ENCODE measurements around the gene CDX4. TPM values are rescaled to one million over a fixed set of nuclear protein-coding genes. Genes with fewer than 3 reads are reported as not detected.

The CDX4 gene
- polyA plus RNA-seq (2013, experiment 1 of 2) = 3.2 TPM
- 4.0 TPM for polyA plus RNA-seq (2013, experiment 2 of 2)

GRCh38 chrX:73446831-73447230 lies at the start of gene CDX4:
TSS of gene CDX4 (plus strand) at chrX:73447053. CDS start at chrX:73447254, 201 bp downstream.
- Histone ChIP-seq H3K27ac (ENCODE audit: low read depth, low read length) (no peak within 1 kb of the TSS), H3K4me3 (ENCODE audit: low read length) (peak within 1 kb of the TSS; percentile 38), H3K27me3 (ENCODE audit: insufficient read depth, low read length) (peaks cover 72% of the 10 kb centered on the region), H3K9ac (ENCODE audit: low read depth, low read length) (no peak within 1 kb of the TSS), H3K4me1 (ENCODE audit: insufficient read depth, low read length) (peaks cover 8% of the 10 kb centered on the region; the same call in 1 of the 2 replicates), H3K9me3 (ENCODE audit: insufficient read depth, low read depth, low read length) (no peaks in the 10 kb centered on the region), H3K36me3 (ENCODE audit: insufficient read depth, low read length) (no peaks in the 10 kb centered on the region)
- 60% methylated on average over 7 of the region's 7 CpGs for WGBS

GRCh38 chrX:73398185-73398914 lies 48.5 kb upstream of the CDX4 start:
- 95% methylated on average over 2 of the region's 2 CpGs for WGBS
- no peaks in the 10 kb centered on the region for H3K4me1 ChIP-seq (ENCODE audit: insufficient read depth, low read length)
- no peaks in the 10 kb centered on the region for H3K27me3 ChIP-seq (ENCODE audit: insufficient read depth, low read length)
- no peak overlapping the region for H3K4me3 ChIP-seq (ENCODE audit: low read length)
- H3K27ac ChIP-seq (ENCODE audit: low read depth, low read length) = no peak overlapping the region
- H3K9me3 ChIP-seq (ENCODE audit: insufficient read depth, low read depth, low read length) = no peaks in the 10 kb centered on the region
- no peaks in the 10 kb centered on the region for H3K36me3 ChIP-seq (ENCODE audit: insufficient read depth, low read length)
- H3K9ac ChIP-seq (ENCODE audit: low read depth, low read length) = no peak overlapping the region

DNA sequence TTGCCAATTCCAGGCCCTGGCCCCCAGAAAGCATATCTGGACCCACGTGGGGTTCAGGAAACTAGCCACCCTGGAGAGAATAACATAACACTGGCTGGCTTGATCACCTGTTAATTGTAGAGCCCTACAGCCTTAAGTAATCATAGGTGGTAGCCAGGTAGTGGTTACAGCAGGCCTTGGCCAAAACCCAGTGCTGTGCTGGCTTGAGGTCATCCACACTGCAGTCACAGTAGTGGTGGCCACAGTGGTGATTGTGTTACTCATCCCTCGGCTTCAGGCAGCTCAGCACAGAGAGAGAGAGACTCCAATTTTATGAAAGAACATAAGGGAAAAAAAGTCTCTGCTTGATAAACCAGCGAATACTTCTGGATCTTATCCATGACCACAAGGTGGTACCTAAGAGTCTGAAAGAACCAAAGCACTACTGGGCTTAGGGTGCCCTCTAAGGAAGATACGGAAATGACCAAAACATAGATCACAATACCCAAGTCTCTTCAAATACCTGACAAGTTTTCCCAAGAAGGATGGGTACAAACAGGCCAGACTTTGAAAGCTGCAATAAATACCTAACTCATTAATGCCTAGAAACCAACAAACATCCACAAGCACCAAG lies 46.6 kb upstream of the CDX4 start:
- no peak overlapping the region for H3K27ac ChIP-seq (ENCODE audit: low read depth, low read length)
- WGBS = 83% methylated on average over 4 of the region's 4 CpGs

DNA sequence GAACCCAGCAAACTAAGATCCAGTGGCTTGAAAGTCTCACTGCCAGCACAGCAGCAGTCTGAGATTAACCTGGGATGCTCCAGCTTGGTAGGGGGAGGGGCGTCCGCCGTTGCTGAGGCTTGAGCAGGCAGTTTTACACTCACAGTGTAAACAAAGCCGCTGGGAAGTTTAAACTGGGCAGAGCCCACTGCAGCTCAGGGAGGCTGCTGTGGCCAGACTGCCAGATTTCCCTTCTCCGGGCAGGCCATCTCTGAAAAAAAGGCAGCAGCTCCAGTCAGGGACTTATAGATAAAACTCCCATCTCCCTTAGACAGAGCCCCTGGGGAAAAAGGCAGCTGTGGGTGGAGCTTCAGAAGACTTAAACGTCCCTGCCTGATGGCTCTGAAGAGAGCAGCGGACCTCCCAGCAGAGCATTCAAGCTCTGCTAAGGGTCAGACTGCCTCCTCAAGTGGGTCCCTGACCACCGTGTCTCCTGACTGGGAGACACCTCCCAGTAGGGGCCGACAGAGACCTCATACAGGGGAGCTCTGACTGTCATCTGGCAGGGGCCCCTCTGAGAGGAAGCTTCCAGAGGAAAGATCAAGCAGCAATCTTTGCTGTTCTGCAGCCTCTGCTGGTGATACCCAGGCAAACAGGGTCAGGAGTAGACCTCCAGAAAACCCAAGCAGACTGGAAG lies 45.1 kb upstream of the CDX4 start:
- WGBS = 26% methylated on average over 9 of the region's 9 CpGs
- H3K4me3 ChIP-seq (ENCODE audit: low read length) = peak overlapping the region; percentile 14; the same call in 1 of the 2 replicates
- H3K4me1 ChIP-seq (ENCODE audit: insufficient read depth, low read length) = no peaks in the 10 kb centered on the region
- no peaks in the 10 kb centered on the region for H3K27me3 ChIP-seq (ENCODE audit: insufficient read depth, low read length)
- no peak overlapping the region for H3K9ac ChIP-seq (ENCODE audit: low read depth, low read length)
- H3K36me3 ChIP-seq (ENCODE audit: insufficient read depth, low read length) = no peaks in the 10 kb centered on the region
- no peak overlapping the region for H3K27ac ChIP-seq (ENCODE audit: low read depth, low read length)
- H3K9me3 ChIP-seq (ENCODE audit: insufficient read depth, low read depth, low read length) = no peaks in the 10 kb centered on the region

More for the DNA sequence above, 46.6 kb upstream of the CDX4 start:
- Histone ChIP-seq H3K27me3 (ENCODE audit: insufficient read depth, low read length) (no peaks in the 10 kb centered on the region), H3K36me3 (ENCODE audit: insufficient read depth, low read length) (no peaks in the 10 kb centered on the region), H3K9ac (ENCODE audit: low read depth, low read length) (no peak overlapping the region), H3K9me3 (ENCODE audit: insufficient read depth, low read depth, low read length) (no peaks in the 10 kb centered on the region), H3K4me3 (ENCODE audit: low read length) (no peak overlapping the region), H3K4me1 (ENCODE audit: insufficient read depth, low read length) (no peaks in the 10 kb centered on the region)

DNA sequence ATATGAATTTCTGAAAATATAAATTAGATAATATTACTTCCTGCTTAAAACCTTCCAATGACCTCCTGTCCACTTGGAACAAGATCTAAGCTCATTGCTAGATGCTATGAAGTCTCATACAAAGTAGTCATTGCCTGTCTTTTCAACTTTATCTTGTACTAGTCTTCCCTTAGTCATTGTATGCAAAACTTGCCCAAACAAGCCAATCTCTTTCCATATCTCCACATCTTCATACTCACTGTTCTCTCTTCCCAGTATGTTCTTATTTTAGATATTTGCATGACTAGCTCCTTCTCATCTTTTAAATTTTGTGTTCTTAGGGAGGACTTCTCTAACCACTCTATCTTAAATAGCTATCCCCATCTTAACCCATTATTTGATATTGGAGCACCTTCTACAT lies 33.9 kb upstream of the CDX4 start:
- no peak overlapping the region for H3K4me3 ChIP-seq (ENCODE audit: low read length)
- no peaks in the 10 kb centered on the region for H3K9me3 ChIP-seq (ENCODE audit: insufficient read depth, low read depth, low read length)
- no peak overlapping the region for H3K9ac ChIP-seq (ENCODE audit: low read depth, low read length)
- no peak overlapping the region for H3K27ac ChIP-seq (ENCODE audit: low read depth, low read length)
- H3K4me1 ChIP-seq (ENCODE audit: insufficient read depth, low read length) = no peaks in the 10 kb centered on the region
- no peaks in the 10 kb centered on the region for H3K27me3 ChIP-seq (ENCODE audit: insufficient read depth, low read length)
- no peaks in the 10 kb centered on the region for H3K36me3 ChIP-seq (ENCODE audit: insufficient read depth, low read length)

GRCh38 chrX:73447311-73447794 lies 500 bp downstream of the CDX4 start:
- Histone ChIP-seq H3K4me1 (ENCODE audit: insufficient read depth, low read length) (peaks cover 8% of the 10 kb centered on the region; the same call in 1 of the 2 replicates), H3K4me3 (ENCODE audit: low read length) (peak overlapping the region; percentile 38), H3K9ac (ENCODE audit: low read depth, low read length) (no peak overlapping the region), H3K9me3 (ENCODE audit: insufficient read depth, low read depth, low read length) (no peaks in the 10 kb centered on the region), H3K36me3 (ENCODE audit: insufficient read depth, low read length) (no peaks in the 10 kb centered on the region), H3K27ac (ENCODE audit: low read depth, low read length) (no peak overlapping the region), H3K27me3 (ENCODE audit: insufficient read depth, low read length) (peaks cover 77% of the 10 kb centered on the region)
- 95% methylated on average over 34 of the region's 34 CpGs for WGBS

- peak overlapping the region; percentile 39 for H3K4me3 ChIP-seq (ENCODE audit: low read length)
- H3K9ac ChIP-seq (ENCODE audit: low read depth, low read length) = no peak overlapping the region
- peaks cover 88% of the 10 kb centered on the region for H3K27me3 ChIP-seq (ENCODE audit: insufficient read depth, low read length)
- H3K4me1 ChIP-seq (ENCODE audit: insufficient read depth, low read length) = peaks cover 8% of the 10 kb centered on the region; the same call in 1 of the 2 replicates
- H3K27ac ChIP-seq (ENCODE audit: low read depth, low read length) = no peak overlapping the region
- H3K36me3 ChIP-seq (ENCODE audit: insufficient read depth, low read length) = no peaks in the 10 kb centered on the region
- 92% methylated on average over 17 of the region's 20 CpGs for WGBS
- H3K9me3 ChIP-seq (ENCODE audit: insufficient read depth, low read depth, low read length) = no peaks in the 10 kb centered on the region
These were observed 1.5 kb downstream of the CDX4 start for GRCh38 chrX:73448379-73448778.

GRCh38 chrX:73455171-73455570 lies 8.3 kb downstream of the CDX4 start:
- Histone ChIP-seq H3K27ac (ENCODE audit: low read depth, low read length) (no peak overlapping the region), H3K9ac (ENCODE audit: low read depth, low read length) (no peak overlapping the region), H3K4me1 (ENCODE audit: insufficient read depth, low read length) (no peaks in the 10 kb centered on the region; the same call in 1 of the 2 replicates), H3K36me3 (ENCODE audit: insufficient read depth, low read length) (no peaks in the 10 kb centered on the region), H3K4me3 (ENCODE audit: low read length) (no peak overlapping the region), H3K9me3 (ENCODE audit: insufficient read depth, low read depth, low read length) (no peaks in the 10 kb centered on the region), H3K27me3 (ENCODE audit: insufficient read depth, low read length) (peaks cover 56% of the 10 kb centered on the region)
- 0% methylated on average over 1 of the region's 1 CpG for WGBS

GRCh38 chrX:73457306-73457705 lies 10.5 kb downstream of the CDX4 start:
- H3K27ac ChIP-seq (ENCODE audit: low read depth, low read length) = no peak overlapping the region
- peaks cover 34% of the 10 kb centered on the region for H3K27me3 ChIP-seq (ENCODE audit: insufficient read depth, low read length)
- no peaks in the 10 kb centered on the region for H3K36me3 ChIP-seq (ENCODE audit: insufficient read depth, low read length)
- no peaks in the 10 kb centered on the region for H3K9me3 ChIP-seq (ENCODE audit: insufficient read depth, low read depth, low read length)
- no peak overlapping the region for H3K4me3 ChIP-seq (ENCODE audit: low read length)
- H3K9ac ChIP-seq (ENCODE audit: low read depth, low read length) = no peak overlapping the region
- no peaks in the 10 kb centered on the region; the same call in 1 of the 2 replicates for H3K4me1 ChIP-seq (ENCODE audit: insufficient read depth, low read length)

DNA sequence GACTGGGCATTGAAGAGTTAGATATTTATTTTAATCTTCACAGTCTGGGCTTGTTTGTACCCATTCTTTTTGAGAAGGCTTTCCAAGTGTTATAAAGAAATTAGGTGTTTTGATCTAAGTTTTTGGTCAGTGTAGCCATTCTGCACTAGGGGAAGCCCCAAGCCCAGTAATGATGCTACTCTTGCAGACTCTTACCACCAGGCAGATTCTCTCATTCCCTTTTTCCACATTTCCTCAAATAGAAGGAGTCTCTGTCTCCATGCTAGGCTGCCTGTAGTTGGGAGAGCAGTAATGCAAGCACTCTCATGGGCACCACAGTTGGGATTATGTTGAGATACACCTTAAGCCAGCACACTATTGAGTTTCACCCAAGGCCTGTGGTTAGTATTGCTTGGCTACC lies 21.5 kb downstream of the CDX4 start:
- H3K27me3 ChIP-seq (ENCODE audit: insufficient read depth, low read length) = no peaks in the 10 kb centered on the region
- H3K9ac ChIP-seq (ENCODE audit: low read depth, low read length) = no peak overlapping the region
- H3K4me1 ChIP-seq (ENCODE audit: insufficient read depth, low read length) = no peaks in the 10 kb centered on the region
- no peaks in the 10 kb centered on the region for H3K9me3 ChIP-seq (ENCODE audit: insufficient read depth, low read depth, low read length)
- H3K27ac ChIP-seq (ENCODE audit: low read depth, low read length) = no peak overlapping the region
- H3K4me3 ChIP-seq (ENCODE audit: low read length) = no peak overlapping the region
- no peaks in the 10 kb centered on the region for H3K36me3 ChIP-seq (ENCODE audit: insufficient read depth, low read length)

GRCh38 chrX:73478961-73479360 lies 32.1 kb downstream of the CDX4 start:
- no peak overlapping the region for H3K4me3 ChIP-seq (ENCODE audit: low read length)
- no peak overlapping the region for H3K27ac ChIP-seq (ENCODE audit: low read depth, low read length)
- no peak overlapping the region for H3K9ac ChIP-seq (ENCODE audit: low read depth, low read length)
- WGBS = 100% methylated on average over 4 of the region's 4 CpGs
- no peaks in the 10 kb centered on the region for H3K27me3 ChIP-seq (ENCODE audit: insufficient read depth, low read length)
- H3K4me1 ChIP-seq (ENCODE audit: insufficient read depth, low read length) = no peaks in the 10 kb centered on the region
- H3K9me3 ChIP-seq (ENCODE audit: insufficient read depth, low read depth, low read length) = no peaks in the 10 kb centered on the region
- H3K36me3 ChIP-seq (ENCODE audit: insufficient read depth, low read length) = no peaks in the 10 kb centered on the region

Measured in HUES64 (cell line).